HEK293T (cell line): ENCODE data around the gene MX2.

Source experiments
- CTCF ChIA-PET: fragments of 350-600 bp; formaldehyde crosslinking; extraction: SDS; loops from one replicate; lab custom pipeline; 2021; ENCODE audit warnings: antibody characterized with exemption, inconsistent platforms; lab: Yijun Ruan, JAX
- POLR2A ChIA-PET: fragments of 350-600 bp; formaldehyde crosslinking; extraction: SDS; loops from one replicate; lab custom pipeline; 2020; ENCODE audit warnings: antibody characterized with exemption, inconsistent platforms; lab: Yijun Ruan, JAX
- DNase-seq: peaks from one replicate; pipeline ENCODE4 v3.0.0; 2012; ENCODE audit warnings: mixed read lengths; ENCODE audit errors: extremely low spot score
- ARNT ChIP-seq: fragments of 450-650 bp; IDR thresholded peaks from 2 replicates; pipeline ENCODE4 v1.6.1; 2017; ENCODE audit warnings: mild to moderate bottlenecking
- BHLHE40 ChIP-seq: fragments of 450-650 bp; IDR thresholded peaks from 2 replicates; pipeline ENCODE4 v1.6.1; 2016; ENCODE audit warnings: mild to moderate bottlenecking, moderate library complexity, borderline replicate concordance
- CTBP1 ChIP-seq: fragments of 450-650 bp; IDR thresholded peaks from 2 replicates; pipeline ENCODE4 v1.6.1; 2016; ENCODE audit warnings: borderline replicate concordance
- ELF4 ChIP-seq: fragments of 450-650 bp; IDR thresholded peaks from 2 replicates; pipeline ENCODE4 v1.6.1; 2017; ENCODE audit warnings: antibody characterized with exemption
- FOXA1 ChIP-seq: fragments of 450-650 bp; IDR thresholded peaks from 2 replicates; pipeline ENCODE4 v1.6.1; 2016; ENCODE audit warnings: mild to moderate bottlenecking
- FOXK2 ChIP-seq: fragments of 450-650 bp; IDR thresholded peaks from 2 replicates; pipeline ENCODE4 v1.6.1; 2016; ENCODE audit warnings: mild to moderate bottlenecking
- FOXM1 ChIP-seq: fragments of 450-650 bp; IDR thresholded peaks from 2 replicates; pipeline ENCODE4 v1.6.1; 2017; ENCODE audit warnings: mild to moderate bottlenecking, borderline replicate concordance
- HDGF ChIP-seq: fragments of 450-650 bp; IDR thresholded peaks from 2 replicates; pipeline ENCODE4 v1.6.1; 2017; ENCODE audit warnings: antibody characterized with exemption, borderline replicate concordance
- L3MBTL2 ChIP-seq: fragments of 450-650 bp; conservative IDR thresholded peaks from 2 replicates; pipeline ENCODE4 v1.6.1; 2016; ENCODE audit warnings: mild to moderate bottlenecking
- LEF1 ChIP-seq: fragments of 450-650 bp; IDR thresholded peaks from 2 replicates; pipeline ENCODE4 v1.6.1; 2017; ENCODE audit warnings: mild to moderate bottlenecking, borderline replicate concordance
- NFRKB ChIP-seq: fragments of 450-650 bp; IDR thresholded peaks from 2 replicates; pipeline ENCODE4 v1.6.1; 2016; ENCODE audit warnings: mild to moderate bottlenecking, moderate library complexity
- PKNOX1 ChIP-seq: fragments of 450-650 bp; IDR thresholded peaks from 2 replicates; pipeline ENCODE4 v1.6.1; 2016
- SP1 ChIP-seq: fragments of 450-650 bp; IDR thresholded peaks from 2 replicates; pipeline ENCODE4 v1.6.1; 2017
- SUZ12 ChIP-seq: fragments of 450-650 bp; IDR thresholded peaks from 2 replicates; pipeline ENCODE4 v1.6.1; 2016; ENCODE audit warnings: mild to moderate bottlenecking
- TARDBP ChIP-seq: fragments of 450-650 bp; IDR thresholded peaks from 2 replicates; pipeline ENCODE4 v1.6.1; 2016
- ZNF384 ChIP-seq: fragments of 450-650 bp; IDR thresholded peaks from 2 replicates; pipeline ENCODE4 v1.6.1; 2016

Gene MX2

GRCh38 chr21:41393876-41394465, 32.1 kb downstream of the MX2 start:
- POLR2A ChIA-PET = no interaction called here
- CTCF ChIA-PET = no interaction called here
- TF ChIP-seq L3MBTL2 = no peak
- TF ChIP-seq SUZ12 = no peak
- no peak for TF ChIP-seq NFRKB
- no peak for TF ChIP-seq ZNF384
- TF ChIP-seq TARDBP = no peak
- DNase-seq = no peak

- ChIA-PET CTCF (no interaction called here), POLR2A (no interaction called here)
- DNase-seq = no peak
- TF ChIP-seq TARDBP (no peak), SUZ12 (no peak), NFRKB (no peak), ZNF384 (no peak), LEF1 (no peak), CTBP1 (no peak), SP1 (no peak), BHLHE40 (no peak), ELF4 (no peak), FOXA1 (no peak), FOXK2 (no peak), ARNT (no peak), L3MBTL2 (no peak), FOXM1 (no peak), HDGF (no peak)
These were observed 34.8 kb downstream of the MX2 start for GRCh38 chr21:41396558-41397075.

- TF ChIP-seq L3MBTL2 (no peak), ARNT (no peak), HDGF (no peak), SP1 (no peak), PKNOX1 (no peak), LEF1 (no peak), TARDBP (no peak), ZNF384 (no peak), ELF4 (no peak), FOXM1 (no peak), FOXK2 (no peak), SUZ12 (no peak)
- ChIA-PET CTCF (no interaction called here), POLR2A (no interaction called here)
- no peak for DNase-seq
These were observed 35.7 kb downstream of the MX2 start for GRCh38 chr21:41397471-41397891.

DNA sequence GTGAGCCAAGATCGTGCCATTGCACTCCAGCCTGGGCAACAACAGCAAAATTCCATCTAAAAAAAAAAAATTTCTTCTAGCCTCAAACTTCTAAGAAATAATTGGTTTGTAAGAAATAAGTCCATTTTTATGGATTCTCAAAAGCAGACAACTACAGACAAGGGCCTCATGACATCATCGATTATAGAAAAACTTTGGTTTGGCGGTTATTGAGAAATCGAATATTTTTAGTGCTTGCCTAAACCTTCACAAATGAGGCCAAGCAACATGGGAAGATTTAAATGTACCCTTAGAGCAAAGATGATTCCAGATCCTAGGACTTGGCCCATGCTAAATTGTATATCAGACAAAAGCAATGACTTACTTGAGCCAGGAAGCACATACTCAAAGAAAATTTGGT, 36.4 kb downstream of the MX2 start:
- TF ChIP-seq BHLHE40 (no peak), LEF1 (no peak), FOXM1 (no peak), ZNF384 (no peak), ELF4 (no peak), NFRKB (no peak), L3MBTL2 (no peak), FOXA1 (no peak), ARNT (no peak), FOXK2 (no peak), CTBP1 (no peak), SUZ12 (no peak), PKNOX1 (no peak), TARDBP (no peak), HDGF (no peak), SP1 (no peak)
- ChIA-PET POLR2A (no interaction called here), CTCF (no interaction called here)
- no peak for DNase-seq

DNA sequence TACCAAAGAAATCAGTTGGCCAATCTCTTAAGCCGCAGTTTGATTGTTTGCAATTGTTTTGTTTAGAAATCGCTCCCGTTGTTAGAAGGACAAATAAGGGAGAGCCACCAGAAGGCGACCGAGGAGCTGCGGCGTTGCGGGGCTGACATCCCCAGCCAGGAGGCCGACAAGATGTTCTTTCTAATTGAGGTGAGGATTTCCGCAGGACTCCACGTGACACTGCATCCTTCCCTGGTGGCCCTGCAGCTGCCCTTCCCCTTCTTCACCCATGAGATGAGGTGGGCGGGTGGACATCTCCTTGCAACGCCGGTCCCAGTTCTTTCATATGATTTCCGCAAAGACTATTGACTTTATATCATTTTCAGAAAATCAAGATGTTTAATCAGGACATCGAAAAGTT, 37.0 kb downstream of the MX2 start:
- TF ChIP-seq PKNOX1 (no peak), NFRKB (no peak), TARDBP (no peak), FOXK2 (no peak), ELF4 (no peak), SUZ12 (no peak), BHLHE40 (no peak), ZNF384 (no peak), LEF1 (no peak), ARNT (no peak)
- ChIA-PET CTCF (no interaction called here), POLR2A (no interaction called here)
- DNase-seq = no peak

DNA sequence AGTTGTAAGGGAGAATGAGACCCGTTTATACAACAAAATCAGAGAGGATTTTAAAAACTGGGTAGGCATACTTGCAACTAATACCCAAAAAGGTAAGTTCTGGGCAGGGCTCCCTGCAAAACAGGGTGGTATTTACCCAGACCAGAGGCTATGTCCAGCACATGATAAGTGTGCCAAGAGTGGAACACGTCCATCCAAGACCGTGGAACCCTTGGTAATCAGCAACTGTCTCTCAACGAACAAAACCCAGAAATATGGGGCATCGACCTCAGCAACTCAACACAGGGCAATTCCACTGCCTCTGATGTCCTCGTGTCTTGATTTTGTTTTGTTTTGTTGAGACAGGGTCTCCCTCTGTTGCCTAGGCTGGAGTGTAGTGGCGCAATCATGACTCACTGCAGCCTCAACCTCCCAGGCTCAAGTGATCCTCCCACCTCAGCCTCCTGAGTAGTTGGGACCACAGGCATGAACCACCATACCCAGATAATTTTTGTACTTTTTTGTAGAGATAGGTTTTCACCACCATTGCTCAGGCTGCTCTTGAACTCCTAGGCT, 37.5 kb downstream of the MX2 start:
- ChIA-PET POLR2A (no interaction called here), CTCF (no interaction called here)
- TF ChIP-seq FOXK2 = no peak
- TF ChIP-seq SUZ12 = no peak
- TF ChIP-seq CTBP1 = no peak
- no peak for TF ChIP-seq SP1
- TF ChIP-seq BHLHE40 = no peak
- no peak for TF ChIP-seq FOXA1
- no peak for TF ChIP-seq LEF1
- no peak for TF ChIP-seq ELF4
- no peak for TF ChIP-seq L3MBTL2
- TF ChIP-seq TARDBP = no peak
- DNase-seq = no peak
